ENCODE measurements around the gene GPR176.

GPR176 gene

GRCh38 chr15:39837454-39837853 is 82.6 kb downstream of the GPR176 start:
- Histone ChIP-seq H3K4me3 (ENCODE audit: low read depth, low read length) (no peak overlapping the region), H3K4me1 (ENCODE audit: control insufficient read depth, insufficient read depth, low read length) (no peaks in the 10 kb centered on the region), H3K27ac (ENCODE audit: extremely low read depth, low read depth, low read length) (no peak overlapping the region), H3K36me3 (ENCODE audit: control insufficient read depth in 2 of 2, insufficient read depth in 1 of 2, low read length in 2 of 2) (no peaks in the 10 kb centered on the region), H3K9me3 (ENCODE audit: control insufficient read depth, insufficient read depth, low read depth, low read length) (no peaks in the 10 kb centered on the region)
- CTCF ChIA-PET, result interaction anchor here (0.6 kb wide), 1 partner anchor 80 kb away, joined by 3 read pairs; no protein-coding TSS in a partner anchor
- TF ChIP-seq OSR2 (tag by site-specific recombination; IDR thresholded peaks at IDR 0.05), result peak; percentile 70
- no peak for TF ChIP-seq ZNF214 (tag by site-specific recombination; IDR thresholded peaks at IDR 0.05; ENCODE audit: borderline replicate concordance)
- POLR2A ChIA-PET, result no interaction called here

- no peaks in the 10 kb centered on the region for H3K36me3 ChIP-seq (ENCODE audit: control insufficient read depth in 2 of 2, insufficient read depth in 1 of 2, low read length in 2 of 2)
- H3K4me3 ChIP-seq (ENCODE audit: low read depth, low read length), result no peak overlapping the region
- TF ChIP-seq ZNF488 (tag by site-specific recombination; IDR thresholded peaks at IDR 0.05) (no peak), ATF2 (tag by site-specific recombination; IDR thresholded peaks at IDR 0.05; ENCODE audit: low read depth) (no peak), ZNF146 (tag by site-specific recombination; IDR thresholded peaks at IDR 0.05) (no peak), TRIM28 (IDR thresholded peaks at IDR 0.05; ENCODE audit: borderline replicate concordance, low read length) (no peak), ZNF112 (tag by site-specific recombination; IDR thresholded peaks at IDR 0.05) (no peak), ZBTB44 (tag by site-specific recombination; IDR thresholded peaks at IDR 0.05) (no peak), KLF16 (tag by site-specific recombination; IDR thresholded peaks at IDR 0.05) (no peak), KLF8 (tag by site-specific recombination; IDR thresholded peaks at IDR 0.05) (no peak), ZNF138 (tag by site-specific recombination; IDR thresholded peaks at IDR 0.05; ENCODE audit: borderline replicate concordance) (no peak), ZNF76 (tag by site-specific recombination; IDR thresholded peaks at IDR 0.05; ENCODE audit: borderline replicate concordance, low read depth) (no peak), OVOL3 (tag by site-specific recombination; IDR thresholded peaks at IDR 0.05) (no peak), ZNF133 (tag by site-specific recombination; IDR thresholded peaks at IDR 0.05) (no peak), ZFP3 (tag by site-specific recombination; IDR thresholded peaks at IDR 0.05; ENCODE audit: low read depth) (no peak), ZNF654 (tag by site-specific recombination; IDR thresholded peaks at IDR 0.05; ENCODE audit: low read depth) (no peak), ZNF433 (tag by site-specific recombination; IDR thresholded peaks at IDR 0.05; ENCODE audit: low read depth) (no peak), ZNF580 (tag by site-specific recombination; IDR thresholded peaks at IDR 0.05) (no peak)
- CTCF ChIA-PET, result interaction anchor here (0.6 kb wide), 1 partner anchor 127 kb away, joined by 7 read pairs; no protein-coding TSS in a partner anchor
- POLR2A ChIA-PET, result no interaction called here
- H3K27ac ChIP-seq (ENCODE audit: extremely low read depth, low read depth, low read length), result no peak overlapping the region
- no peaks in the 10 kb centered on the region for H3K9me3 ChIP-seq (ENCODE audit: control insufficient read depth, insufficient read depth, low read depth, low read length)
- no peaks in the 10 kb centered on the region for H3K4me1 ChIP-seq (ENCODE audit: control insufficient read depth, insufficient read depth, low read length)
Observed at GRCh38 chr15:39835550-39835949, 84.5 kb downstream of the GPR176 start.

- no peak overlapping the region for H3K4me3 ChIP-seq (ENCODE audit: low read depth, low read length)
- H3K27ac ChIP-seq (ENCODE audit: extremely low read depth, low read depth, low read length), result no peak overlapping the region
- POLR2A ChIA-PET, result no interaction called here
- no peak for TF ChIP-seq ZNF302 (tag by site-specific recombination; IDR thresholded peaks at IDR 0.05; ENCODE audit: low read depth)
- 0 out of 2 replicates have a peak, but pooled peaks have one; percentile 15 for TF ChIP-seq ZNF146 (tag by site-specific recombination; IDR thresholded peaks at IDR 0.05)
- H3K9me3 ChIP-seq (ENCODE audit: control insufficient read depth, insufficient read depth, low read depth, low read length), result no peaks in the 10 kb centered on the region
- CTCF ChIA-PET, result no interaction called here
- H3K4me1 ChIP-seq (ENCODE audit: control insufficient read depth, insufficient read depth, low read length), result no peaks in the 10 kb centered on the region
- H3K36me3 ChIP-seq (ENCODE audit: control insufficient read depth in 2 of 2, insufficient read depth in 1 of 2, low read length in 2 of 2), result no peaks in the 10 kb centered on the region
Observed at GRCh38 chr15:39834256-39834655, 85.8 kb downstream of the GPR176 start.
